Mesenchymal stem cell (in vitro differentiated cells and primary cell): ENCODE results near the gene ADAM17.
A peak's percentile ranks its signal among the peaks of the same experiment; 100 is the strongest.

Source experiments
- DNase-seq: peaks from one replicate; pipeline ENCODE4 v3.0.0-alpha.2; 2013
- H2AFZ ChIP-seq: one replicate; pipeline ENCODE4 v1.6.1; 2013; ENCODE audit warnings: low read depth, mild to moderate bottlenecking, control low read depth, inconsistent platforms, low read length, moderate library complexity
- H2AK5ac ChIP-seq: 2 replicates; pipeline ENCODE4 v1.6.1; 2013; ENCODE audit warnings: low read length, moderate library complexity, mild to moderate bottlenecking, inconsistent platforms; ENCODE audit not compliant: severe bottlenecking
- H2BK120ac ChIP-seq: one replicate; pipeline ENCODE4 v1.6.1; 2013; ENCODE audit warnings: low read depth, mild to moderate bottlenecking, inconsistent platforms, low read length, moderate library complexity
- H2BK12ac ChIP-seq, 2 experiments: one replicate each; pipeline ENCODE4 v1.6.1; 2013; ENCODE audit warnings: inconsistent platforms in 2 of 2, low read length in 2 of 2, mild to moderate bottlenecking in 2 of 2, moderate library complexity in 2 of 2, control low read depth in 1 of 2
- H2BK15ac ChIP-seq: one replicate; pipeline ENCODE4 v1.6.1; 2013; ENCODE audit warnings: mild to moderate bottlenecking, low read depth, inconsistent platforms; ENCODE audit not compliant: poor library complexity, severe bottlenecking
- H2BK5ac ChIP-seq: 2 replicates; pipeline ENCODE4 v1.6.1; 2013; ENCODE audit warnings: low read depth, mild to moderate bottlenecking, low read length, control low read depth, inconsistent platforms; ENCODE audit not compliant: poor library complexity, severe bottlenecking
- H3K14ac ChIP-seq, 2 experiments: one replicate each; pipeline ENCODE4 v1.6.1; 2013; ENCODE audit warnings: inconsistent platforms in 2 of 2, low read length in 2 of 2, control low read depth in 1 of 2, mild to moderate bottlenecking in 1 of 2, moderate library complexity in 1 of 2
- H3K18ac ChIP-seq, 2 experiments: one replicate each; pipeline ENCODE4 v1.6.1; 2013; ENCODE audit warnings: inconsistent platforms in 2 of 2, low read length in 2 of 2, control low read depth in 1 of 2, low read depth in 1 of 2, mild to moderate bottlenecking in 1 of 2
- H3K23ac ChIP-seq, 2 experiments: one replicate each; pipeline ENCODE4 v1.6.1; 2013; ENCODE audit warnings: inconsistent platforms in 2 of 2, low read length in 2 of 2, mild to moderate bottlenecking in 2 of 2, moderate library complexity in 2 of 2, control low read depth in 1 of 2
- H3K27ac ChIP-seq: 2 replicates; pipeline ENCODE4 v1.5.1; 2013; ENCODE audit warnings: mild to moderate bottlenecking, moderate library complexity, low read length, control low read depth, inconsistent platforms; ENCODE audit not compliant: poor library complexity, severe bottlenecking
- H3K27me3 ChIP-seq, 2 experiments: 2 replicates each; pipeline versions ENCODE4 v1.6.1 to v1.7.0; 2013; ENCODE audit warnings: low read length in 2 of 2, mild to moderate bottlenecking in 2 of 2, moderate library complexity in 2 of 2, control low read depth in 1 of 2, inconsistent platforms in 1 of 2; ENCODE audit not compliant: control insufficient read depth in 1 of 2, insufficient read depth in 1 of 2
- H3K36me3 ChIP-seq, 2 experiments: 2 replicates each; pipeline versions ENCODE4 v1.6.1 to v1.7.0; 2013; ENCODE audit warnings: low read length in 2 of 2, control low read depth in 1 of 2, inconsistent platforms in 1 of 2, low read depth in 1 of 2, mild to moderate bottlenecking in 1 of 2; ENCODE audit not compliant: insufficient read depth in 2 of 2, control insufficient read depth in 1 of 2
- H3K4ac ChIP-seq, 2 experiments: one replicate each; pipeline ENCODE4 v1.6.1; 2013; ENCODE audit warnings: inconsistent platforms in 2 of 2, low read length in 2 of 2, mild to moderate bottlenecking in 2 of 2, moderate library complexity in 2 of 2, control low read depth in 1 of 2, low read depth in 1 of 2
- H3K4me1 ChIP-seq: 2 replicates; pipeline ENCODE4 v1.6.1; 2013; ENCODE audit warnings: low read depth, low read length, control low read depth; ENCODE audit not compliant: control insufficient read depth, insufficient read depth
- H3K4me2 ChIP-seq: 2 replicates; pipeline ENCODE4 v1.6.1; 2013; ENCODE audit warnings: low read length, mild to moderate bottlenecking, inconsistent platforms; ENCODE audit not compliant: poor library complexity, severe bottlenecking
- H3K4me3 ChIP-seq, 2 experiments: 2 replicates each; pipeline versions ENCODE4 v1.5.1 to v1.7.0; 2013; ENCODE audit warnings: low read length in 2 of 2, mild to moderate bottlenecking in 2 of 2, control low read depth in 1 of 2, low read depth in 1 of 2; ENCODE audit not compliant: insufficient read depth in 1 of 2
- H3K79me1 ChIP-seq: replicated peaks from 2 replicates; pipeline ENCODE4 v1.6.1; 2013; ENCODE audit warnings: mild to moderate bottlenecking, control low read depth, low read length, inconsistent platforms; ENCODE audit not compliant: poor library complexity, severe bottlenecking
- H3K9ac ChIP-seq: 2 replicates; pipeline ENCODE4 v1.7.0; 2013; ENCODE audit warnings: mild to moderate bottlenecking, low read length, moderate library complexity
- H3K9me3 ChIP-seq: 2 replicates; pipeline ENCODE4 v1.7.0; 2013; ENCODE audit warnings: mild to moderate bottlenecking, low read length; ENCODE audit not compliant: control insufficient read depth
- H4K8ac ChIP-seq: one replicate; pipeline ENCODE4 v1.6.1; 2013; ENCODE audit warnings: inconsistent platforms, mild to moderate bottlenecking, low read length, moderate library complexity
- H4K91ac ChIP-seq: one replicate; pipeline ENCODE4 v1.6.1; 2013; ENCODE audit warnings: mild to moderate bottlenecking, low read length, inconsistent platforms
- WGBS: methylation state at CpG from one replicate; pipeline ENCODE4 v1.1.7; 2013; ENCODE audit warnings: mixed read lengths; 5-methylcytosine and 5-hydroxymethylcytosine counted together

Gene ADAM17

GRCh38 chr2:9565436-9566153 is 10.0 kb upstream of the ADAM17 start:
- Histone ChIP-seq H3K79me1 (peaks cover 2% of the 10 kb centered on the region), H3K27me3 (no peaks in the 10 kb centered on the region), H3K4ac (peak overlapping the region in 1 of 2 experiments; percentile 19), H3K14ac (no peak overlapping the region), H2BK12ac (peak overlapping the region in 1 of 2 experiments; percentile 12), H3K4me1 (peaks cover 6% of the 10 kb centered on the region), H3K36me3 (peaks cover 0 to 7% of the 10 kb centered on the region in 2 experiments), H4K8ac (peak overlapping the region; percentile 84), H2BK15ac (peak overlapping the region; percentile 63), H3K18ac (peak overlapping the region in 1 of 2 experiments; percentile 31), H3K4me3 (peak overlapping the region in 1 of 2 experiments; percentile 64), H2AK5ac (no peak overlapping the region), H2BK120ac (no peak overlapping the region), H3K27ac (peak overlapping the region; percentile 79), H3K4me2 (no peak overlapping the region), H3K9me3 (no peaks in the 10 kb centered on the region), H3K9ac (peak overlapping the region; percentile 89), H2BK5ac (no peak overlapping the region), H3K23ac (no peak overlapping the region), H4K91ac (no peak overlapping the region), H2AFZ (no peak overlapping the region)
- DNase-seq: peak; percentile 96
- WGBS: 67% methylated on average over 11 of the region's 11 CpGs

- H3K79me1 ChIP-seq: peaks cover 6% of the 10 kb centered on the region
- H3K9ac ChIP-seq: no peak overlapping the region
- H2BK12ac ChIP-seq: no peak overlapping the region
- H2AFZ ChIP-seq: no peak overlapping the region
- H4K91ac ChIP-seq: no peak overlapping the region
- no peak overlapping the region for H3K23ac ChIP-seq
- H2BK120ac ChIP-seq: no peak overlapping the region
- no peak overlapping the region for H4K8ac ChIP-seq
- H3K27me3 ChIP-seq: no peaks in the 10 kb centered on the region
- WGBS: 57% methylated on average over 1 of the region's 2 CpGs
- no peaks in the 10 kb centered on the region for H3K9me3 ChIP-seq
- no peak overlapping the region for H2BK5ac ChIP-seq
- H3K27ac ChIP-seq: no peak overlapping the region
- H2BK15ac ChIP-seq: no peak overlapping the region
- no peak overlapping the region for H3K14ac ChIP-seq
- DNase-seq: peak; percentile 24
- no peaks in the 10 kb centered on the region for H3K36me3 ChIP-seq
- no peak overlapping the region for H3K4ac ChIP-seq
- H3K4me1 ChIP-seq: peaks cover 5% of the 10 kb centered on the region
- H3K4me2 ChIP-seq: no peak overlapping the region
- no peak overlapping the region for H3K18ac ChIP-seq
- no peak overlapping the region for H3K4me3 ChIP-seq
- no peak overlapping the region for H2AK5ac ChIP-seq
These were observed 5.0 kb upstream of the ADAM17 start for GRCh38 chr2:9560628-9561027.

- Histone ChIP-seq H3K9ac (peak overlapping the region; percentile 68), H4K8ac (peak overlapping the region; percentile 89), H3K36me3 (no peaks in the 10 kb centered on the region), H3K79me1 (peaks cover 4% of the 10 kb centered on the region), H2BK12ac (peak overlapping the region; percentile 38 to 83), H2BK15ac (no peak overlapping the region), H4K91ac (peak overlapping the region; percentile 83), H3K23ac (no peak overlapping the region), H3K18ac (peak overlapping the region; percentile 43 to 70), H2BK120ac (peak overlapping the region; percentile 27), H3K14ac (no peak overlapping the region), H3K27ac (no peak overlapping the region), H2AK5ac (no peak overlapping the region), H3K4me2 (no peak overlapping the region), H2AFZ (no peak overlapping the region), H3K4ac (peak overlapping the region in 1 of 2 experiments; percentile 24), H3K9me3 (no peaks in the 10 kb centered on the region), H3K27me3 (no peaks in the 10 kb centered on the region), H3K4me3 (peak overlapping the region in 1 of 2 experiments; percentile 26), H3K4me1 (peaks cover 2% of the 10 kb centered on the region), H2BK5ac (no peak overlapping the region)
- 94% methylated on average over 1 of the region's 1 CpG for WGBS
- DNase-seq: peak; percentile 81
These were observed 3.3 kb upstream of the ADAM17 start for GRCh38 chr2:9558948-9559381.

- H3K4me2 ChIP-seq: peak overlapping the region; percentile 82
- peak overlapping the region; percentile 100 for H2BK120ac ChIP-seq
- peak overlapping the region in 1 of 2 experiments; percentile 78 for H2BK12ac ChIP-seq
- peak overlapping the region; percentile 99 for H4K8ac ChIP-seq
- H3K79me1 ChIP-seq: peaks cover 4% of the 10 kb centered on the region
- H2BK15ac ChIP-seq: peak overlapping the region; percentile 69
- peaks cover 5% of the 10 kb centered on the region for H3K4me1 ChIP-seq
- peak overlapping the region; percentile 96 for H2BK5ac ChIP-seq
- no peaks in the 10 kb centered on the region for H3K9me3 ChIP-seq
- no peaks in the 10 kb centered on the region for H3K36me3 ChIP-seq
- peak overlapping the region; percentile 83 to 98 for H3K4me3 ChIP-seq
- H3K23ac ChIP-seq: no peak overlapping the region
- no peak overlapping the region for H2AFZ ChIP-seq
- peak overlapping the region; percentile 96 for H3K27ac ChIP-seq
- H3K4ac ChIP-seq: peak overlapping the region; percentile 93 to 97
- H3K14ac ChIP-seq: peak overlapping the region; percentile 66 to 95
- H4K91ac ChIP-seq: peak overlapping the region; percentile 98
- peak overlapping the region; percentile 99 for H3K9ac ChIP-seq
- H2AK5ac ChIP-seq: peak overlapping the region; percentile 86
- H3K18ac ChIP-seq: peak overlapping the region; percentile 96 to 97
- no peaks in the 10 kb centered on the region for H3K27me3 ChIP-seq
- peak; percentile 67 for DNase-seq
- under 1% methylated on average over 31 of the region's 32 CpGs for WGBS
These were observed 602 bp upstream of the ADAM17 start for GRCh38 chr2:9556121-9556743.
